WTC11 (cell line): Measurements from ENCODE around the gene CD9. TPM values are rescaled to one million over a fixed set of nuclear protein-coding genes. Genes with fewer than 3 reads are reported as not detected.

Experiments used
- ATAC-seq: fragments of 200-7000 bp; cut with Tn5 transposase; 2 replicates; pipeline ENCODE4 v1.10.0; 2021; ENCODE audit warnings: mild to moderate bottlenecking, moderate library complexity
- CTCF ChIA-PET: fragments of 300-600 bp; sonication (Branson Sonifier 250); formaldehyde crosslinking; loops from one replicate; lab custom pipeline; 2021; ENCODE audit warnings: antibody characterized with exemption; lab: Charles Lee
- POLR2A ChIA-PET: fragments of 350-600 bp; sonication (Branson Sonifier 250); formaldehyde crosslinking; loops from one replicate; lab custom pipeline; 2021; ENCODE audit warnings: antibody characterized with exemption; lab: Charles Lee
- DNase-seq: peaks from one replicate; pipeline ENCODE4 v3.0.0; 2021; ENCODE audit warnings: low spot score
- H3K27ac Mint-ChIP-seq: 2 replicates; pipeline ENCODE4 v1.8.0; 2021; ENCODE audit warnings: mixed read lengths
- H3K27me3 Mint-ChIP-seq: 2 replicates; pipeline ENCODE4 v1.8.0; 2021; ENCODE audit warnings: low read depth, mild to moderate bottlenecking, moderate library complexity, mixed read lengths
- H3K36me3 Mint-ChIP-seq: 2 replicates; pipeline ENCODE4 v1.8.0; 2021; ENCODE audit warnings: mixed read lengths
- H3K4me1 Mint-ChIP-seq: 2 replicates; pipeline ENCODE4 v1.8.0; 2022; ENCODE audit warnings: mixed read lengths
- H3K4me3 Mint-ChIP-seq: 2 replicates; pipeline ENCODE4 v1.8.0; 2021; ENCODE audit warnings: mild to moderate bottlenecking, moderate library complexity, mixed read lengths
- H3K9me3 Mint-ChIP-seq: 2 replicates; pipeline ENCODE4 v1.8.0; 2021; ENCODE audit warnings: mixed read lengths
- ATF3 ChIP-seq: sonication (generic); formaldehyde crosslinking; conservative IDR thresholded peaks from 2 replicates; pipeline ENCODE4 v1.8.1; 2022; ENCODE audit warnings: mild to moderate bottlenecking, missing genetic modification reagents
- E2F4 ChIP-seq: sonication (generic); formaldehyde crosslinking; IDR thresholded peaks from 2 replicates; pipeline ENCODE4 v1.8.1; 2022; ENCODE audit warnings: low read depth, mild to moderate bottlenecking, moderate library complexity, missing genetic modification reagents, borderline replicate concordance
- ERG ChIP-seq: fragments of 250-450 bp; sonication (Bioruptor Pico); IDR thresholded peaks from 2 replicates; pipeline ENCODE4 v1.8.0; 2021; ENCODE audit warnings: mild to moderate bottlenecking
- FOXK1 ChIP-seq: sonication (generic); formaldehyde crosslinking; IDR thresholded peaks from 2 replicates; pipeline ENCODE4 v1.8.0; 2022; ENCODE audit warnings: mild to moderate bottlenecking, moderate library complexity, missing genetic modification reagents
- GABPB1 ChIP-seq: sonication (generic); formaldehyde crosslinking; IDR thresholded peaks from 2 replicates; pipeline ENCODE4 v1.8.1; 2023; ENCODE audit warnings: mild to moderate bottlenecking, missing genetic modification reagents
- HMGA2 ChIP-seq: fragments of 250-450 bp; sonication (Bioruptor Pico); IDR thresholded peaks from 2 replicates; pipeline ENCODE4 v1.4.0; 2021; ENCODE audit warnings: mild to moderate bottlenecking, moderate library complexity
- JUN ChIP-seq: sonication (generic); formaldehyde crosslinking; IDR thresholded peaks from 2 replicates; pipeline ENCODE4 v1.8.0; 2023; ENCODE audit warnings: mild to moderate bottlenecking, missing genetic modification reagents
- MXD4 ChIP-seq: fragments of 250-450 bp; sonication (Bioruptor Pico); IDR thresholded peaks from 2 replicates; pipeline ENCODE4 v1.8.0; 2021; ENCODE audit warnings: mild to moderate bottlenecking, moderate library complexity, borderline replicate concordance
- NFYB ChIP-seq: sonication (generic); formaldehyde crosslinking; conservative IDR thresholded peaks from 2 replicates; pipeline ENCODE4 v1.8.0; 2022; ENCODE audit warnings: low read depth, missing genetic modification reagents
- NR3C1 ChIP-seq: sonication (generic); formaldehyde crosslinking; conservative IDR thresholded peaks from 2 replicates; pipeline ENCODE4 v1.8.1; 2023; ENCODE audit warnings: low read depth, mild to moderate bottlenecking, missing genetic modification reagents
- PREB ChIP-seq: sonication (generic); formaldehyde crosslinking; IDR thresholded peaks from 2 replicates; pipeline ENCODE4 v1.8.1; 2022; ENCODE audit warnings: mild to moderate bottlenecking, missing genetic modification reagents, moderate library complexity, borderline replicate concordance
- PRRX2 ChIP-seq: fragments of 250-450 bp; sonication (Bioruptor Pico); IDR thresholded peaks from 2 replicates; pipeline ENCODE4 v1.8.0; 2021; ENCODE audit warnings: mild to moderate bottlenecking
- TCF7 ChIP-seq: sonication (generic); formaldehyde crosslinking; IDR thresholded peaks from 2 replicates; pipeline ENCODE4 v1.8.0; 2022; ENCODE audit warnings: mild to moderate bottlenecking, low read depth, missing genetic modification reagents, moderate library complexity
- TEAD4 ChIP-seq: sonication (generic); formaldehyde crosslinking; IDR thresholded peaks from 2 replicates; pipeline ENCODE4 v1.8.0; 2022; ENCODE audit warnings: mild to moderate bottlenecking, missing genetic modification reagents
- ZBTB43 ChIP-seq: sonication (generic); formaldehyde crosslinking; IDR thresholded peaks from 2 replicates; pipeline ENCODE4 v1.8.1; 2023; ENCODE audit warnings: mild to moderate bottlenecking, missing genetic modification reagents
- ZMAT4 ChIP-seq: fragments of 250-450 bp; sonication (Bioruptor Pico); IDR thresholded peaks from 2 replicates; pipeline ENCODE4 v1.9.0; 2021; ENCODE audit warnings: mild to moderate bottlenecking
- ZNF121 ChIP-seq: sonication (generic); formaldehyde crosslinking; IDR thresholded peaks from 2 replicates; pipeline ENCODE4 v1.8.0; 2023; ENCODE audit warnings: missing genetic modification reagents
- ZNF263 ChIP-seq: sonication (generic); formaldehyde crosslinking; IDR thresholded peaks from 2 replicates; pipeline ENCODE4 v1.8.1; 2022; ENCODE audit warnings: low read depth, mild to moderate bottlenecking, moderate library complexity, missing genetic modification reagents
- ZNF512 ChIP-seq: sonication (generic); formaldehyde crosslinking; IDR thresholded peaks from 2 replicates; pipeline ENCODE4 v1.8.1; 2022; ENCODE audit warnings: missing genetic modification reagents, borderline replicate concordance
- ZNF532 ChIP-seq: fragments of 250-450 bp; sonication (Bioruptor Pico); IDR thresholded peaks from 2 replicates; pipeline ENCODE4 v1.9.0; 2021; ENCODE audit warnings: mild to moderate bottlenecking, borderline replicate concordance
- total RNA-seq: library from RNA; stranded (reverse); gene quantifications from 3 replicates; pipeline ENCODE4 v1.2.3, GENCODE V29; 2021

Gene CD9
- total RNA-seq, 1 experiment from 2014 or later, result 260 TPM

- DNase-seq (no peak), ATAC-seq (no peak)
- no peak overlapping the region for H3K27ac Mint-ChIP-seq
These were observed 74.3 kb downstream of the CD9 start for GRCh38 chr12:6274231-6275221.

More at GRCh38 chr12:6274231-6275221, 74.3 kb downstream of the CD9 start:
- no peak overlapping the region for H3K4me3 Mint-ChIP-seq
- POLR2A ChIA-PET, result no interaction called here
- H3K27me3 Mint-ChIP-seq, result no peaks in the 10 kb centered on the region; the same call in 1 of the 2 replicates
- TF ChIP-seq TCF7 (CRISPR knock-in tag), result no peak
- no peak for TF ChIP-seq NR3C1 (CRISPR knock-in tag)
- TF ChIP-seq HMGA2 (CRISPR knock-in tag), result no peak
- no peak for TF ChIP-seq MXD4
- TF ChIP-seq ZMAT4 (CRISPR knock-in tag), result no peak
- TF ChIP-seq ZNF121 (CRISPR knock-in tag), result no peak
- no peak for TF ChIP-seq E2F4 (CRISPR knock-in tag)
- TF ChIP-seq ZNF263 (CRISPR knock-in tag), result no peak
- TF ChIP-seq FOXK1, result no peak
- no peak for TF ChIP-seq GABPB1 (CRISPR knock-in tag)
- TF ChIP-seq ZNF532 (CRISPR knock-in tag), result no peak
- TF ChIP-seq PREB (CRISPR knock-in tag), result no peak
- no peak for TF ChIP-seq JUN (CRISPR knock-in tag)
- TF ChIP-seq PRRX2 (CRISPR knock-in tag), result no peak
- no peak for TF ChIP-seq ZBTB43 (CRISPR knock-in tag)
- no peak for TF ChIP-seq ATF3
- no peak for TF ChIP-seq NFYB (CRISPR knock-in tag)
- no peak for TF ChIP-seq TEAD4 (CRISPR knock-in tag)
- TF ChIP-seq ZNF512 (CRISPR knock-in tag), result no peak
- TF ChIP-seq ERG (CRISPR knock-in tag), result no peak
- peaks cover 57% of the 10 kb centered on the region for H3K4me1 Mint-ChIP-seq
- CTCF ChIA-PET, result interaction anchor here (0.6 to 13.5 kb wide), 8 partner anchors 10 to 286 kb away, joined by 3 to 431 read pairs (median 8); partner anchors contain the start of gene CD9
- H3K9me3 Mint-ChIP-seq, result no peaks in the 10 kb centered on the region
- no peaks in the 10 kb centered on the region for H3K36me3 Mint-ChIP-seq
